T-helper 1 cell treated with Interleukin-12 subunit alpha and Interleukin-12 subunit beta and Interleukin-4 antibody, amounts not matched to agents 30 μg/mL and 1 μg/mL, for 36 hours (primary cell): Measurements from ENCODE around the gene LRRC8D.

Experiments
- H3K27ac Mint-ChIP-seq: one replicate; pipeline ENCODE4 v1.8.0; 2021; ENCODE audit warnings: mild to moderate bottlenecking, mixed read lengths
- H3K27me3 Mint-ChIP-seq: one replicate; pipeline ENCODE4 v1.8.0; 2021; ENCODE audit warnings: low read depth, mixed read lengths
- H3K36me3 Mint-ChIP-seq: one replicate; pipeline ENCODE4 v1.8.0; 2021; ENCODE audit warnings: low read depth, mixed read lengths
- H3K4me1 Mint-ChIP-seq: one replicate; pipeline ENCODE4 v1.8.0; 2021; ENCODE audit warnings: low read depth, mixed read lengths
- H3K4me3 Mint-ChIP-seq: one replicate; pipeline ENCODE4 v1.8.0; 2021; ENCODE audit warnings: mild to moderate bottlenecking, moderate library complexity, mixed read lengths
- H3K9me3 Mint-ChIP-seq: one replicate; pipeline ENCODE4 v1.8.0; 2021; ENCODE audit warnings: mixed read lengths

Gene LRRC8D

GRCh38 chr1:89898150-89898549, 77.3 kb downstream of the LRRC8D start:
- Mint-ChIP-seq H3K9me3 (no peaks in the 10 kb centered on the region), H3K27me3 (no peaks in the 10 kb centered on the region), H3K27ac (no peak overlapping the region), H3K36me3 (peaks cover 5% of the 10 kb centered on the region), H3K4me3 (no peak overlapping the region), H3K4me1 (peaks cover 10% of the 10 kb centered on the region)

DNA sequence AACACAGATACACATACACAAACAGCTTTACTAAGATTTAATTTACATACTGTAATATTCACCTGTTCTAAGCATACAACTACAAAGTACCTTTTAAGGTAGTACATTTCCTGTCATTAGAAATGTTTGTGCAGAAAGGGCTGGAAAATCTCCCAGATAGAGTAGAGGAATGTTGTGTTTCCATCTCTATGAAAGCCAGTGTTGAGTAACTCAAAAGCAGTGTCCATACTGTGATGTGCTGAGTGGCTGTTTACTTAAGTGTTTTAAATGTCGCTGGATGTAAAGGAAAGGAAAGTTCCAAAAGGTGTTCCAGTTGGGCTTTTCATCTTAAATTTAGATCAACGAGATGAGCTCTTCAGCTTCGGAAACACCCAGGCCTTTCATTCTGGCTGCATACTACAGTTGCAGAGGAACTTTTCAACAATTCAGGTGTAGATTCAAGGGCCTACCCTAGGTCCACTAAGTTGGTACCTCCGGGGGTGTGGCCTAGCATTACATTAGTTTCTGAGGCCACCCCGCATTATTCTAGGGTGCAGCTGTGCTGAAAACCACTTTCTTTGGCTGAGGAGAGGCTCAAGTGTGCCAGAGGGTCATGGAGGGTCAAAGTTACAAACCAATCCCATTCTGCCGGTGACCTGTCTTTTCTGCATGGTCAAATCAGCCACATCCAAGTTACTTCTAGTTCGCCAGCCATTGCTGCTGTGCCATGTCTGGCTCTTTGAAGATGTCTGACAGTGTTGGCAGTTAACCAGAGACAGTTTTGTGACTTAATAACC, 78.1 kb downstream of the LRRC8D start:
- H3K27me3 Mint-ChIP-seq: no peaks in the 10 kb centered on the region
- H3K4me3 Mint-ChIP-seq: no peak overlapping the region
- peaks cover 5% of the 10 kb centered on the region for H3K36me3 Mint-ChIP-seq
- H3K4me1 Mint-ChIP-seq: peaks cover 13% of the 10 kb centered on the region
- H3K27ac Mint-ChIP-seq: no peak overlapping the region
- H3K9me3 Mint-ChIP-seq: no peaks in the 10 kb centered on the region

DNA sequence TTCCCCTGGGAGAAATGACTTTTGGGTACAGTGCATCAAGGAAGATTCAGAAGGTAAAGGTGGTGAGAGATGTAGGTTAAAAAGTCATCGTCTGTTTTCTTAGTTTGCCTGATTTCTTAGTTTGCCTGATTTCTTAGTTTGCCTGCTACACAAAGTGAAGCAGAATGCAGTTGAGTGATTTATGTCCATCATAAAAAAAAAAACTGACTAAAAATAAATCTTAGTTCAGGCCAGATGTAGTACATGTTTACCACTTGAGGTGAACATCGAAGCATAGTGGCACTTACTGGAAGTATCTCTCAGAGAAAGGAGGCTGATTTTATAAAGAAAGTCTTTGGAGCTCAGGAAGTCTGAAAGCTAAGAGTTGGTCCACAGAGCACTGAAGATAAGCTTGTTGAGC, 79.5 kb downstream of the LRRC8D start:
- H3K9me3 Mint-ChIP-seq: no peaks in the 10 kb centered on the region
- H3K4me1 Mint-ChIP-seq: peaks cover 18% of the 10 kb centered on the region
- no peak overlapping the region for H3K4me3 Mint-ChIP-seq
- no peaks in the 10 kb centered on the region for H3K27me3 Mint-ChIP-seq
- peaks cover 5% of the 10 kb centered on the region for H3K36me3 Mint-ChIP-seq
- no peak overlapping the region for H3K27ac Mint-ChIP-seq

GRCh38 chr1:89900791-89901708, 80.2 kb downstream of the LRRC8D start:
- Mint-ChIP-seq H3K36me3 (peaks cover 9% of the 10 kb centered on the region), H3K4me3 (no peak overlapping the region), H3K9me3 (no peaks in the 10 kb centered on the region), H3K27ac (no peak overlapping the region), H3K27me3 (no peaks in the 10 kb centered on the region), H3K4me1 (peaks cover 23% of the 10 kb centered on the region)

DNA sequence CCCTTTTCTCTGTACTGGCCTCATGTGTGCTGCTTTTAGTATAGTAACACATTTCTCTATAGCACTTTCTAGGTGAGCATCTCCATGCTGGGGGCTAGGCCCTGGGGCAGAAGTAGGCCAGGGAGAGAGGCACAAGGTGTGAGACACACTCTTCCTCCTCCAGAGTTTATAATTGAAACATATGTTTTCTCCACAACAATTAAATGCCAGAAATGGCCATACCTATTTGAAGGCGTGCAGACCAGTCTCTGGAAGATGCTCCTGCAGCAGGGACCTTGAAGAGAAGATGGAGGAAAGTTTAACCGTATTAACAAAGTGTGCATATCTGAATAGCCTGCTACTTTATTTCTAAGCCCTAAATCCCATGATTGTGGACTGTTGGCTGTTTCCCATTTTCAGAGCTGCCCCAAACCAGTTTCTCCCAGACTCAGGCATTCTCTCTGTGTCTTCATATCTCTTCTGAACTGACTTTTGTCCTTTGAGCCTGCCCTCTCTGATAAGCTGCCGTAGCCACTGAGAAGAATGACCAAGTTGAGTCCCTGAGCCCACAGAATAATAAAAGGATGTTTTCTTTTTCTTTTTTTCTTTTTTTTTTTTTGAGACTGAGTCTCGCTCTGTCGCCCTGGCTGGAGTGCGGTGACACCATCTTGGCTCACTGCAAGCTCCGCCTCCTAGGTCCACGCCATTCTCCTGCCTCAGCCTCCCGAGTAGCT, 81.3 kb downstream of the LRRC8D start:
- Mint-ChIP-seq H3K36me3 (peaks cover 14% of the 10 kb centered on the region), H3K27me3 (no peaks in the 10 kb centered on the region), H3K9me3 (no peaks in the 10 kb centered on the region), H3K27ac (no peak overlapping the region), H3K4me1 (peaks cover 31% of the 10 kb centered on the region), H3K4me3 (no peak overlapping the region)

DNA sequence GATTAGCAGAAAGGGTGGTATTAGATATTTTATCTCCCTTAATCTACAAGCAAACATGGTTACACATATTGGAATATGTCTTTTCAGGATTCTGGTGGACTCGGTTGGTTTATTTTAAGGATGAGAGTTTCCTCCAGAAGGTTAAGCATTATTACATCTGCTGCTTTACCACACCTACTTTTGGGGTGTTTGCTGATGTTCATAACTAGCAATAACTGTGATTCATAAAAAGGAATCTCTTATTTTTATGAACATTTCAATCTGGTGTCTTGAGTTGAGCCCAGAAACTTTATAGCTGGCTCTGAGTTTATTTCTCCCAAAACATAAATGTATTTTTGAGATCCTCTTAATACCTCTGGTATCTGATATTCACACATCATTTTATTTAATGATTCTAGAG, 82.7 kb downstream of the LRRC8D start:
- no peak overlapping the region for H3K4me3 Mint-ChIP-seq
- H3K27ac Mint-ChIP-seq: no peak overlapping the region
- H3K9me3 Mint-ChIP-seq: no peaks in the 10 kb centered on the region
- no peaks in the 10 kb centered on the region for H3K27me3 Mint-ChIP-seq
- H3K36me3 Mint-ChIP-seq: peaks cover 14% of the 10 kb centered on the region
- H3K4me1 Mint-ChIP-seq: peaks cover 43% of the 10 kb centered on the region

GRCh38 chr1:89904219-89904980, 83.6 kb downstream of the LRRC8D start:
- Mint-ChIP-seq H3K36me3 (peaks cover 14% of the 10 kb centered on the region), H3K4me3 (no peak overlapping the region), H3K4me1 (peaks cover 50% of the 10 kb centered on the region), H3K27me3 (no peaks in the 10 kb centered on the region), H3K27ac (no peak overlapping the region), H3K9me3 (no peaks in the 10 kb centered on the region)

GRCh38 chr1:89905395-89906058, 84.7 kb downstream of the LRRC8D start:
- H3K27me3 Mint-ChIP-seq: no peaks in the 10 kb centered on the region
- H3K4me1 Mint-ChIP-seq: peaks cover 45% of the 10 kb centered on the region
- H3K36me3 Mint-ChIP-seq: peaks cover 9% of the 10 kb centered on the region
- H3K9me3 Mint-ChIP-seq: no peaks in the 10 kb centered on the region
- no peak overlapping the region for H3K4me3 Mint-ChIP-seq
- H3K27ac Mint-ChIP-seq: no peak overlapping the region

DNA sequence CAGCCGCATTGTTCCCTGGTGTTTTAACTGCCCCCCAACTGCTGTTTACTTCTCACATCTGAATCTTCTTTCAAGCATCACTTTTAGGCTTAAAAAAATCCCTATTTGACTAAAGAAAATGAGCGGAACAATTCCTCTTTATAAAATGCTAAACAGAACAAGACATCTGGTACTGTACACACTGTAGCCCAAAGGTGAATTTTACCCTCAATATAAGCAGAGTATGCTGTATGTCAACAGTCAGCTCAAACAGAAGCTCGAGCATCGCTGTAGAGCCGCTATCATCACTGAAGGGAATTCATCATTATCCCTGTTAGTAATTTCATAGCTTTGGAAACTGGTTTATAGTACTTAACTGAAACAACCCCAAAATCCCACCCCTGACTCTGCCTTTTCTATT, 85.3 kb downstream of the LRRC8D start:
- Mint-ChIP-seq H3K9me3 (no peaks in the 10 kb centered on the region), H3K4me3 (no peak overlapping the region), H3K36me3 (peaks cover 9% of the 10 kb centered on the region), H3K4me1 (peaks cover 49% of the 10 kb centered on the region), H3K27me3 (no peaks in the 10 kb centered on the region), H3K27ac (no peak overlapping the region)

DNA sequence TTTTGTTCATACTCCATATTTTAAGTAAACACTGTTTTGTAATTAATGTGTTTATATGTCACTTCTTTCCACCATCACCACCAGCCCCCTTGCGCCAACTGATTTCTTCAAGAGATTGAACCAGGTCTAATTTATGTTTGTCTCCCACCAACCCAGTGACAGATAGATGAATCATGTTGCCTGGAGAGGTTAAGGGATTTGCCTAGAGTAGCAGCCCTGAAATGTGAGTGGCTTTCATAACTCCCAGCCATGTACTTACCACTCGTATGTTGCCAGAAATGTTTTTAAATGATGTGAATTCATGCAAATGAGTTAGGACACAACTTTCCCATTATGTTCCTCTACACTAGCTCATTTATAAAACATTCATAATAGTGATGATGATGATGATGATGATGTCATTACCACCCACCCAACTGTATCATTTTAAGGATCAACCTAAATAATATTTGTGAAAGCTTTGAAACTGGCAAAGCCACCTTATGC, 86.9 kb downstream of the LRRC8D start:
- H3K9me3 Mint-ChIP-seq: no peaks in the 10 kb centered on the region
- H3K4me1 Mint-ChIP-seq: peaks cover 52% of the 10 kb centered on the region
- no peaks in the 10 kb centered on the region for H3K27me3 Mint-ChIP-seq
- no peak overlapping the region for H3K4me3 Mint-ChIP-seq
- H3K36me3 Mint-ChIP-seq: peaks cover 14% of the 10 kb centered on the region
- peak overlapping the region; percentile 67 for H3K27ac Mint-ChIP-seq

- Mint-ChIP-seq H3K4me3 (no peak overlapping the region), H3K4me1 (peaks cover 53% of the 10 kb centered on the region)
Measured at GRCh38 chr1:89908273-89908671, 87.4 kb downstream of the LRRC8D start.

DNA sequence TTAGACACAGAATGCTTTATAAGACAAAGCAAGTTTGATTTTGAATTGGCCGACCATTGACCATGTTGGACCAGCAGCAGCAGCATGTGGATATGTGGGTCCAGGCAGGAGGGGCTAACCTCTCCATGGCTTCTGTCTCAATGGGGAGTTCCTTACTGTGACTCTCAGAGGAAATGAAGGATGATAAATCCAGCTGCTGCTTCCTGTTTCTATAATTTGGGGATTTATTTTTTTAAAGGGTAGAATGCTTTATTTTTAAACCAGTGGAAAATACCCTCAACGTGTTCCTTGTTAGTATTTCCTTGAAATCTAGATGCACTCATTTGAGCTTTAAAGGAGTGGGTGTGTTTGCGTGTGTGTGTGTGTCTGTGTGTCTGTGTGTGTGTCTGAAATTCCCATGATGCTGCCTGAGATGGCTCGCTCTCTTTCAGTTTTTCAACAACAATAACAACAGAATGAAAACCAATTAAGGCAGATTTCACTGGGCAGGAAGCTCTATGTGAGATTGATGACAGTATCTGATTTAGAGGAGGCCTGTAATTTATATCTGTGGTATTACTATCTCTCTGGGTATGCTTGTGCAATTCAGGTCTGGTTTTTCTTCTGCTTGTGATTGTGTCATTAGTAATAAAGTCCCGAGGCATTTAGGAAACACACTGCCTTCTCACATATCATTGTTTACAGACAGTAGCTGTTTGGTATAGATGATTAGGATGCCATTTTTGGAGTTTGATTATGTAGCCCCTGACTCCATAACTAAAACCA, 88.0 kb downstream of the LRRC8D start:
- H3K4me3 Mint-ChIP-seq: no peak overlapping the region
- peaks cover 56% of the 10 kb centered on the region for H3K4me1 Mint-ChIP-seq

More at GRCh38 chr1:89908273-89908671, 87.4 kb downstream of the LRRC8D start:
- Mint-ChIP-seq H3K9me3 (no peaks in the 10 kb centered on the region), H3K27me3 (no peaks in the 10 kb centered on the region), H3K27ac (no peak overlapping the region), H3K36me3 (peaks cover 14% of the 10 kb centered on the region)

GRCh38 chr1:89910268-89910667, 89.4 kb downstream of the LRRC8D start:
- no peak overlapping the region for H3K27ac Mint-ChIP-seq
- H3K9me3 Mint-ChIP-seq: no peaks in the 10 kb centered on the region
- H3K27me3 Mint-ChIP-seq: no peaks in the 10 kb centered on the region
- no peak overlapping the region for H3K4me3 Mint-ChIP-seq
- peaks cover 14% of the 10 kb centered on the region for H3K36me3 Mint-ChIP-seq
- peaks cover 51% of the 10 kb centered on the region for H3K4me1 Mint-ChIP-seq

More for the DNA sequence above, 88.0 kb downstream of the LRRC8D start:
- Mint-ChIP-seq H3K27ac (peak overlapping the region; percentile 60), H3K27me3 (no peaks in the 10 kb centered on the region), H3K9me3 (no peaks in the 10 kb centered on the region), H3K36me3 (peaks cover 14% of the 10 kb centered on the region)
